WTC11 (cell line): ENCODE measurements around the gene TBX15. TPM values are rescaled to one million over a fixed set of nuclear protein-coding genes. Genes with fewer than 3 reads are reported as not detected.

Experiments used
- ATAC-seq: fragments of 200-7000 bp; cut with Tn5 transposase; 2 replicates; pipeline ENCODE4 v1.10.0; 2021; ENCODE audit warnings: mild to moderate bottlenecking, moderate library complexity
- CTCF ChIA-PET: fragments of 300-600 bp; sonication (Branson Sonifier 250); formaldehyde crosslinking; loops from one replicate; lab custom pipeline; 2021; ENCODE audit warnings: antibody characterized with exemption; lab: Charles Lee
- POLR2A ChIA-PET: fragments of 350-600 bp; sonication (Branson Sonifier 250); formaldehyde crosslinking; loops from one replicate; lab custom pipeline; 2021; ENCODE audit warnings: antibody characterized with exemption; lab: Charles Lee
- DNase-seq: peaks from one replicate; pipeline ENCODE4 v3.0.0; 2021; ENCODE audit warnings: low spot score
- H3K27ac Mint-ChIP-seq: 2 replicates; pipeline ENCODE4 v1.8.0; 2021; ENCODE audit warnings: mixed read lengths
- H3K27me3 Mint-ChIP-seq: 2 replicates; pipeline ENCODE4 v1.8.0; 2021; ENCODE audit warnings: low read depth, mild to moderate bottlenecking, moderate library complexity, mixed read lengths
- H3K36me3 Mint-ChIP-seq: 2 replicates; pipeline ENCODE4 v1.8.0; 2021; ENCODE audit warnings: mixed read lengths
- H3K4me1 Mint-ChIP-seq: 2 replicates; pipeline ENCODE4 v1.8.0; 2022; ENCODE audit warnings: mixed read lengths
- H3K4me3 Mint-ChIP-seq: 2 replicates; pipeline ENCODE4 v1.8.0; 2021; ENCODE audit warnings: mild to moderate bottlenecking, moderate library complexity, mixed read lengths
- H3K9me3 Mint-ChIP-seq: 2 replicates; pipeline ENCODE4 v1.8.0; 2021; ENCODE audit warnings: mixed read lengths
- ATF1 ChIP-seq: sonication (generic); formaldehyde crosslinking; IDR thresholded peaks from 2 replicates; pipeline ENCODE4 v1.8.1; 2023; ENCODE audit warnings: mild to moderate bottlenecking, moderate library complexity, missing genetic modification reagents
- E2F5 ChIP-seq: sonication (generic); formaldehyde crosslinking; IDR thresholded peaks from 2 replicates; pipeline ENCODE4 v1.8.1; 2022; ENCODE audit warnings: mild to moderate bottlenecking, moderate library complexity, missing genetic modification reagents
- FOXK1 ChIP-seq: sonication (generic); formaldehyde crosslinking; IDR thresholded peaks from 2 replicates; pipeline ENCODE4 v1.8.0; 2022; ENCODE audit warnings: mild to moderate bottlenecking, moderate library complexity, missing genetic modification reagents
- GABPB1 ChIP-seq: sonication (generic); formaldehyde crosslinking; IDR thresholded peaks from 2 replicates; pipeline ENCODE4 v1.8.1; 2023; ENCODE audit warnings: mild to moderate bottlenecking, missing genetic modification reagents
- HMGA2 ChIP-seq: fragments of 250-450 bp; sonication (Bioruptor Pico); IDR thresholded peaks from 2 replicates; pipeline ENCODE4 v1.4.0; 2021; ENCODE audit warnings: mild to moderate bottlenecking, moderate library complexity
- MLX ChIP-seq: sonication (generic); formaldehyde crosslinking; IDR thresholded peaks from 2 replicates; pipeline ENCODE4 v1.8.1; 2023; ENCODE audit warnings: mild to moderate bottlenecking, missing genetic modification reagents, moderate library complexity
- SMAD3 ChIP-seq: sonication (generic); formaldehyde crosslinking; IDR thresholded peaks from 2 replicates; pipeline ENCODE4 v1.8.0; 2022; ENCODE audit warnings: missing genetic modification reagents, mild to moderate bottlenecking, borderline replicate concordance
- TCF7 ChIP-seq: sonication (generic); formaldehyde crosslinking; IDR thresholded peaks from 2 replicates; pipeline ENCODE4 v1.8.0; 2022; ENCODE audit warnings: mild to moderate bottlenecking, low read depth, missing genetic modification reagents, moderate library complexity
- USF2 ChIP-seq: sonication (generic); formaldehyde crosslinking; IDR thresholded peaks from 2 replicates; pipeline ENCODE4 v1.8.1; 2023; ENCODE audit warnings: mild to moderate bottlenecking, missing genetic modification reagents, moderate library complexity
- ZBTB21 ChIP-seq: sonication (generic); formaldehyde crosslinking; IDR thresholded peaks from 2 replicates; pipeline ENCODE4 v1.8.1; 2023; ENCODE audit warnings: mild to moderate bottlenecking, missing genetic modification reagents, borderline replicate concordance
- ZNF138 ChIP-seq: sonication (generic); formaldehyde crosslinking; conservative IDR thresholded peaks from 2 replicates; pipeline ENCODE4 v1.8.1; 2022; ENCODE audit warnings: mild to moderate bottlenecking, moderate library complexity, missing genetic modification reagents
- ZNF416 ChIP-seq: fragments of 250-450 bp; sonication (Bioruptor Pico); IDR thresholded peaks from 2 replicates; pipeline ENCODE4 v1.9.0; 2021; ENCODE audit warnings: mild to moderate bottlenecking, inconsistent platforms
- ZNF425 ChIP-seq: fragments of 250-450 bp; sonication (Bioruptor Pico); conservative IDR thresholded peaks from 2 replicates; pipeline ENCODE4 v1.9.0; 2021; ENCODE audit warnings: mild to moderate bottlenecking
- total RNA-seq: library from RNA; stranded (reverse); gene quantifications from 3 replicates; pipeline ENCODE4 v1.2.3, GENCODE V29; 2021
- TF ChIP-seq, protein P1 (sequence below): sonication (generic); formaldehyde crosslinking; conservative IDR thresholded peaks from 2 replicates; pipeline ENCODE4 v1.8.1; 2023; ENCODE audit warnings: mild to moderate bottlenecking, low read depth, missing genetic modification reagents, moderate library complexity
- TF ChIP-seq, protein P2 (sequence below): sonication (generic); formaldehyde crosslinking; IDR thresholded peaks from 2 replicates; pipeline ENCODE4 v1.8.0; 2022; ENCODE audit warnings: mild to moderate bottlenecking, missing genetic modification reagents
- TF ChIP-seq, protein P3 (sequence below): sonication (generic); formaldehyde crosslinking; IDR thresholded peaks from 2 replicates; pipeline ENCODE4 v1.8.0; 2022; ENCODE audit warnings: mild to moderate bottlenecking, missing genetic modification reagents
- TF ChIP-seq, protein P4 (sequence below): sonication (generic); formaldehyde crosslinking; IDR thresholded peaks from 2 replicates; pipeline ENCODE4 v1.8.0; 2023; ENCODE audit warnings: mild to moderate bottlenecking, missing genetic modification reagents

The TBX15 gene
- total RNA-seq, 1 experiment from 2014 or later = 0.11 TPM

GRCh38 chr1:118991448-118991847, 3.3 kb upstream of the TBX15 start (continued):
- TF ChIP-seq MLX (CRISPR knock-in tag) = no peak

DNA sequence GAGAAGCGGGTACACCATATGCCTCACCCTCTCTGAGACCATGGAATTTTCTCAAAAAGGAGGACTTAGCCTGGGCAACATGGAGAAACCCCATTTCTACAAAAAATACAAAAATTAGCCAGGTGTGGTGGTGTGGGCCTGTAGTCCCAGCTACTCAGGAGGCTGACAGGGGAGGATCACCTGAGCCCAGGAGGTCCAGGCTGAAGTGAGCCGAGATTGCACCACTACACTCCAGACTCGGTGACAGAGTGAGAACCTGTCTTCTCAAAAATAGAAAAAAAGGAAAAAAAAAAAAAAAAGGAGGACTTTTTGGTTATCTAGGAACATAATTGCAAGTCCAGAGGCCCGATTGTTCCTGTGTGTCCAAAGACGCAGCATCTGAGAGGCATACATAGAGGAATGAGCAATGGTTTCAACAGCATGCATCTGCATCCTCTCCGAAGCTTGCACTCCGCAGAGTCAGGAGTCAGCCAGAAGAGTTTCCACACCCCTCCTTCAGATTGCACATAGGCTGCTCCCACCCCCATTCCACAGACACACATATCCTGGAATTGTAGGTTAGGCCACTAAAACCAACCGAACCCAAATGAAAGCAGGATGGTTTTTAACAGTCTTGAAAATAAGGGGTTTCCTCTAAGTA, 2.5 kb upstream of the TBX15 start:
- DNase-seq = no peak
- Mint-ChIP-seq H3K4me1 (peaks cover 71% of the 10 kb centered on the region), H3K36me3 (no peaks in the 10 kb centered on the region), H3K9me3 (no peaks in the 10 kb centered on the region), H3K4me3 (peak overlapping the region; percentile 74), H3K27me3 (peaks cover 100% of the 10 kb centered on the region)
- ChIA-PET CTCF (interaction anchor here (1.5 to 2.7 kb wide), 5 partner anchors 10 to 18 kb away, joined by 4 to 35 read pairs (median 15); no protein-coding TSS in a partner anchor), POLR2A (no interaction called here)
- ATAC-seq = no peak
- no peak for TF ChIP-seq SMAD3 (CRISPR knock-in tag)
- TF ChIP-seq, protein P1, sequence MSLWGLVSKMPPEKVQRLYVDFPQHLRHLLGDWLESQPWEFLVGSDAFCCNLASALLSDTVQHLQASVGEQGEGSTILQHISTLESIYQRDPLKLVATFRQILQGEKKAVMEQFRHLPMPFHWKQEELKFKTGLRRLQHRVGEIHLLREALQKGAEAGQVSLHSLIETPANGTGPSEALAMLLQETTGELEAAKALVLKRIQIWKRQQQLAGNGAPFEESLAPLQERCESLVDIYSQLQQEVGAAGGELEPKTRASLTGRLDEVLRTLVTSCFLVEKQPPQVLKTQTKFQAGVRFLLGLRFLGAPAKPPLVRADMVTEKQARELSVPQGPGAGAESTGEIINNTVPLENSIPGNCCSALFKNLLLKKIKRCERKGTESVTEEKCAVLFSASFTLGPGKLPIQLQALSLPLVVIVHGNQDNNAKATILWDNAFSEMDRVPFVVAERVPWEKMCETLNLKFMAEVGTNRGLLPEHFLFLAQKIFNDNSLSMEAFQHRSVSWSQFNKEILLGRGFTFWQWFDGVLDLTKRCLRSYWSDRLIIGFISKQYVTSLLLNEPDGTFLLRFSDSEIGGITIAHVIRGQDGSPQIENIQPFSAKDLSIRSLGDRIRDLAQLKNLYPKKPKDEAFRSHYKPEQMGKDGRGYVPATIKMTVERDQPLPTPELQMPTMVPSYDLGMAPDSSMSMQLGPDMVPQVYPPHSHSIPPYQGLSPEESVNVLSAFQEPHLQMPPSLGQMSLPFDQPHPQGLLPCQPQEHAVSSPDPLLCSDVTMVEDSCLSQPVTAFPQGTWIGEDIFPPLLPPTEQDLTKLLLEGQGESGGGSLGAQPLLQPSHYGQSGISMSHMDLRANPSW (CRISPR knock-in tag) = no peak
- no peak for TF ChIP-seq GABPB1 (CRISPR knock-in tag)
- TF ChIP-seq, protein P2, sequence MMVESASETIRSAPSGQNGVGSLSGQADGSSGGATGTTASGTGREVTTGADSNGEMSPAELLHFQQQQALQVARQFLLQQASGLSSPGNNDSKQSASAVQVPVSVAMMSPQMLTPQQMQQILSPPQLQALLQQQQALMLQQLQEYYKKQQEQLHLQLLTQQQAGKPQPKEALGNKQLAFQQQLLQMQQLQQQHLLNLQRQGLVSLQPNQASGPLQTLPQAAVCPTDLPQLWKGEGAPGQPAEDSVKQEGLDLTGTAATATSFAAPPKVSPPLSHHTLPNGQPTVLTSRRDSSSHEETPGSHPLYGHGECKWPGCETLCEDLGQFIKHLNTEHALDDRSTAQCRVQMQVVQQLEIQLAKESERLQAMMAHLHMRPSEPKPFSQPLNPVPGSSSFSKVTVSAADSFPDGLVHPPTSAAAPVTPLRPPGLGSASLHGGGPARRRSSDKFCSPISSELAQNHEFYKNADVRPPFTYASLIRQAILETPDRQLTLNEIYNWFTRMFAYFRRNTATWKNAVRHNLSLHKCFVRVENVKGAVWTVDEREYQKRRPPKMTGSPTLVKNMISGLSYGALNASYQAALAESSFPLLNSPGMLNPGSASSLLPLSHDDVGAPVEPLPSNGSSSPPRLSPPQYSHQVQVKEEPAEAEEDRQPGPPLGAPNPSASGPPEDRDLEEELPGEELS (CRISPR knock-in tag) = no peak
- TF ChIP-seq USF2 = no peak
- TF ChIP-seq TCF7 = no peak
- TF ChIP-seq, protein P3, sequence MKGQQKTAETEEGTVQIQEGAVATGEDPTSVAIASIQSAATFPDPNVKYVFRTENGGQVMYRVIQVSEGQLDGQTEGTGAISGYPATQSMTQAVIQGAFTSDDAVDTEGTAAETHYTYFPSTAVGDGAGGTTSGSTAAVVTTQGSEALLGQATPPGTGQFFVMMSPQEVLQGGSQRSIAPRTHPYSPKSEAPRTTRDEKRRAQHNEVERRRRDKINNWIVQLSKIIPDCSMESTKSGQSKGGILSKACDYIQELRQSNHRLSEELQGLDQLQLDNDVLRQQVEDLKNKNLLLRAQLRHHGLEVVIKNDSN = no peak
- TF ChIP-seq ATF1 (CRISPR knock-in tag) = no peak
- TF ChIP-seq HMGA2 = no peak
- no peak for TF ChIP-seq FOXK1 (CRISPR knock-in tag)
- TF ChIP-seq E2F5 (CRISPR knock-in tag) = no peak
- TF ChIP-seq, protein P4, sequence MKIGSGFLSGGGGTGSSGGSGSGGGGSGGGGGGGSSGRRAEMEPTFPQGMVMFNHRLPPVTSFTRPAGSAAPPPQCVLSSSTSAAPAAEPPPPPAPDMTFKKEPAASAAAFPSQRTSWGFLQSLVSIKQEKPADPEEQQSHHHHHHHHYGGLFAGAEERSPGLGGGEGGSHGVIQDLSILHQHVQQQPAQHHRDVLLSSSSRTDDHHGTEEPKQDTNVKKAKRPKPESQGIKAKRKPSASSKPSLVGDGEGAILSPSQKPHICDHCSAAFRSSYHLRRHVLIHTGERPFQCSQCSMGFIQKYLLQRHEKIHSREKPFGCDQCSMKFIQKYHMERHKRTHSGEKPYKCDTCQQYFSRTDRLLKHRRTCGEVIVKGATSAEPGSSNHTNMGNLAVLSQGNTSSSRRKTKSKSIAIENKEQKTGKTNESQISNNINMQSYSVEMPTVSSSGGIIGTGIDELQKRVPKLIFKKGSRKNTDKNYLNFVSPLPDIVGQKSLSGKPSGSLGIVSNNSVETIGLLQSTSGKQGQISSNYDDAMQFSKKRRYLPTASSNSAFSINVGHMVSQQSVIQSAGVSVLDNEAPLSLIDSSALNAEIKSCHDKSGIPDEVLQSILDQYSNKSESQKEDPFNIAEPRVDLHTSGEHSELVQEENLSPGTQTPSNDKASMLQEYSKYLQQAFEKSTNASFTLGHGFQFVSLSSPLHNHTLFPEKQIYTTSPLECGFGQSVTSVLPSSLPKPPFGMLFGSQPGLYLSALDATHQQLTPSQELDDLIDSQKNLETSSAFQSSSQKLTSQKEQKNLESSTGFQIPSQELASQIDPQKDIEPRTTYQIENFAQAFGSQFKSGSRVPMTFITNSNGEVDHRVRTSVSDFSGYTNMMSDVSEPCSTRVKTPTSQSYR (CRISPR knock-in tag) = no peak
- TF ChIP-seq ZNF138 (CRISPR knock-in tag) = no peak
- no peak for TF ChIP-seq ZBTB21 (CRISPR knock-in tag)
- TF ChIP-seq ZNF416 (CRISPR knock-in tag) = no peak
- no peak for TF ChIP-seq ZNF425 (CRISPR knock-in tag)
- TF ChIP-seq, all 79 proteins: peak for 0
- H3K27ac Mint-ChIP-seq = no peak overlapping the region
